ENCODE results near the gene LPP. TPM values are rescaled to one million over a fixed set of nuclear protein-coding genes. Genes with fewer than 3 reads are reported as not detected.

The LPP gene
- total RNA-seq, 3 donors from 2014 or later (not counting 1 experiment from before 2014, with no cell fraction given): 137 to 163 (median 149) TPM

DNA sequence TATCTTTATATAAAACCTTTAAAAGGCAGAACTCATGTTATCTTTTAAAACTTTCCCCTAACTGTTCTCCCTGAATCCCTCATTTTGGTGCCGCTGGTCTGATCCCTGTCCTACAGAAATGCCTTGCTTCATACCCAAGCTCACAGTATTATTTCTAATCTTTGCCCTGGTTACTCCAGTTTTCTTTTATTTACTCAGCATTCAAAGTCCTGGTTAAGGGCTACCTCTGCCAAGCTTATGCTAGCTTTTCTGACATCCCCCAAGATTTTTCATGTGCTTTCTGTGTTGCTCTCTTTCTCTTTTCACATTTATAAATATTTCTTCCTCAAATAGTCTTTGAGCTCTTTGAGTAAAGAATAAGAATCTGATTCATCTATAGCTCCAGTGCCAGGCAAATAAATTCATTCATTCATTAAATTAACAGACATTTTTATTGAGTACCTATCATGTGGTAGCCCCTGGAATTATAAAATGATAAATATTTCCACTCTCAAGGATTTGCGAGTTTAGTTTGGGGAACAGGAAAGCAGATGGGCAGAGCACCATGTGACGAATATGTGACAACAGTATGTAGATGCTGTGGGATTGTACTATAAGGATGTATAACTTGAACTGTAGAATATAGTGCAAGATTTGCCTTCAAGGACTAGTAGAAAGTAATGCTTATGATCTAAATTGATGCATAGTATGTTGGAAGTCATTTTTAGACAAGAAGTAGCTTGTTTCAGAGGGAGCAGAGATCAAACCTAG lies 247.5 kb downstream of the LPP start:
- H3K27me3 Mint-ChIP-seq (ENCODE audit: low read depth in 2 of 2): no peaks in the 10 kb centered on the region
- H3K4me3 Mint-ChIP-seq: no peak overlapping the region
- H3K4me1 Mint-ChIP-seq: peaks cover 74 to 94% of the 10 kb centered on the region in 2 donors

GRCh38 chr3:188402229-188402628 lies 248.3 kb downstream of the LPP start:
- no peaks in the 10 kb centered on the region for H3K9me3 ChIP-seq (ENCODE audit: control insufficient read depth, insufficient read depth, low read length)
- Mint-ChIP-seq H3K27ac (peak overlapping the region; percentile 47 to 74), H3K4me3 (no peak overlapping the region), H3K4me1 (peaks cover 68 to 85% of the 10 kb centered on the region in 2 donors), H3K27me3 (ENCODE audit: low read depth in 2 of 2) (no peaks in the 10 kb centered on the region), H3K36me3 (peaks cover 8% of the 10 kb centered on the region), H3K9me3 (no peaks in the 10 kb centered on the region)
- H3K4me1 ChIP-seq (ENCODE audit: control insufficient read depth, insufficient read depth, low read length): peaks cover 11% of the 10 kb centered on the region
- H3K36me3 ChIP-seq (ENCODE audit: control insufficient read depth, insufficient read depth, low read length): peaks cover 9% of the 10 kb centered on the region
- ATAC-seq (no peak), DNase-seq (no peak)
- TF ChIP-seq CTCF (IDR thresholded peaks at IDR 0.05): no peak
- H3K27ac ChIP-seq (ENCODE audit: low read length): no peak overlapping the region
- H3K4me3 ChIP-seq (ENCODE audit: low read length): no peak overlapping the region
- no peaks in the 10 kb centered on the region for H3K27me3 ChIP-seq (ENCODE audit: control insufficient read depth, insufficient read depth, low read length)
- intact Hi-C loops (cut with micrococcal nuclease): loop anchor here (5.0 kb wide), 1 partner anchor 45 kb away; no protein-coding TSS in a partner anchor

More for the DNA sequence above, 247.5 kb downstream of the LPP start:
- peak overlapping the region; percentile 67 for H3K27ac ChIP-seq (ENCODE audit: low read length)
- H3K27me3 ChIP-seq (ENCODE audit: control insufficient read depth, insufficient read depth, low read length): no peaks in the 10 kb centered on the region
- H3K36me3 Mint-ChIP-seq: peaks cover under 1% of the 10 kb centered on the region
- no peak for TF ChIP-seq CTCF (IDR thresholded peaks at IDR 0.05)
- intact Hi-C loops (cut with micrococcal nuclease): loop anchor here (5.0 kb wide), 1 partner anchor 44 kb away; no protein-coding TSS in a partner anchor
- H3K4me1 ChIP-seq (ENCODE audit: control insufficient read depth, insufficient read depth, low read length): peaks cover 11% of the 10 kb centered on the region
- H3K4me3 ChIP-seq (ENCODE audit: low read length): no peak overlapping the region
- H3K9me3 ChIP-seq (ENCODE audit: control insufficient read depth, insufficient read depth, low read length): no peaks in the 10 kb centered on the region
- H3K36me3 ChIP-seq (ENCODE audit: control insufficient read depth, insufficient read depth, low read length): peaks cover 2% of the 10 kb centered on the region
- ATAC-seq (no peak), DNase-seq (no peak)
- 72% methylated on average over 3 of the region's 3 CpGs for WGBS (ENCODE audit: insufficient coverage)
- no peaks in the 10 kb centered on the region for H3K9me3 Mint-ChIP-seq
- peak overlapping the region; percentile 58 to 71 for H3K27ac Mint-ChIP-seq

- Mint-ChIP-seq H3K9me3 (no peaks in the 10 kb centered on the region), H3K4me3 (no peak overlapping the region), H3K27ac (peak overlapping the region; percentile 47 to 74), H3K27me3 (ENCODE audit: low read depth in 2 of 2) (no peaks in the 10 kb centered on the region), H3K4me1 (peaks cover 57 to 74% of the 10 kb centered on the region in 2 donors), H3K36me3 (peaks cover 11% of the 10 kb centered on the region)
- intact Hi-C loops (cut with micrococcal nuclease): loop anchor here (5.0 kb wide), 1 partner anchor 46 kb away; no protein-coding TSS in a partner anchor
- peak overlapping the region; percentile 19 for H3K27ac ChIP-seq (ENCODE audit: low read length)
- ATAC-seq: peak in 1 of 3 donors; percentile 49
- no peak for DNase-seq
- H3K9me3 ChIP-seq (ENCODE audit: control insufficient read depth, insufficient read depth, low read length): no peaks in the 10 kb centered on the region
- no peak overlapping the region for H3K4me3 ChIP-seq (ENCODE audit: low read length)
- H3K4me1 ChIP-seq (ENCODE audit: control insufficient read depth, insufficient read depth, low read length): peaks cover 6% of the 10 kb centered on the region
- H3K36me3 ChIP-seq (ENCODE audit: control insufficient read depth, insufficient read depth, low read length): peaks cover 12% of the 10 kb centered on the region
- TF ChIP-seq CTCF (IDR thresholded peaks at IDR 0.05): no peak
- WGBS (ENCODE audit: insufficient coverage): 0% methylated on average over 1 of the region's 1 CpG
- no peaks in the 10 kb centered on the region for H3K27me3 ChIP-seq (ENCODE audit: control insufficient read depth, insufficient read depth, low read length)
Measured at GRCh38 chr3:188403404-188403803, 249.4 kb downstream of the LPP start.
